Adrenal gland (tissue), 12 donors: ENCODE measurements around the gene SLC35F6. TPM values are rescaled to one million over a fixed set of nuclear protein-coding genes. Genes with fewer than 3 reads are reported as not detected.

ENCODE experiments used
- DNase-seq, 7 donors: peaks; one replicate each; pipeline ENCODE4 v3.0.0-alpha.2; 2019 to 2020
- H3K27ac ChIP-seq, 5 donors: fragments of 200-600 bp; sonication (generic) in 4 of 5; 1 replicate in 3 of 5; 2 replicates in 2 of 5; pipeline versions ENCODE4 v1.5.1 to v1.8.0; 2016 to 2020; ENCODE audit warnings: mild to moderate bottlenecking in 1 of 5
- H3K27me3 ChIP-seq: fragments of 200-600 bp; 2 replicates; pipeline ENCODE4 v1.8.0; 2021
- H3K36me3 ChIP-seq, 2 donors: fragments of 200-600 bp; replicated peaks in 1 of 2; 1 replicate in 1 of 2; 2 replicates in 1 of 2; pipeline versions ENCODE4 v1.5.1 to v1.8.0; 2018 to 2022
- H3K4me1 ChIP-seq, 2 donors: fragments of 200-600 bp; replicated peaks in 1 of 2; 1 replicate in 1 of 2; 2 replicates in 1 of 2; pipeline versions ENCODE4 v1.5.1 to v1.8.0; 2018 to 2021
- H3K4me3 ChIP-seq, 4 donors: fragments of 200-600 bp; sonication (generic) in 3 of 4; one replicate each; pipeline ENCODE4 v1.5.1; 2016 to 2018
- H3K9me3 ChIP-seq, 3 donors: fragments of 200-600 bp; sonication (generic) in 1 of 3; replicated peaks in 1 of 3; 1 replicate in 2 of 3; 2 replicates in 1 of 3; pipeline versions ENCODE4 v1.5.1 to v1.8.0; 2016 to 2021
- POLR2A ChIP-seq, 2 donors: fragments of 450-650 bp; IDR thresholded peaks; one replicate each; pipeline ENCODE4 v1.6.1; 2017; ENCODE audit warnings: antibody characterized with exemption in 2 of 2, mild to moderate bottlenecking in 2 of 2, moderate library complexity in 1 of 2
- WGBS, 4 donors: extraction: QIAGEN DNeasy Blood & Tissue Kit in 2 of 4; methylation state at CpG; one replicate each; pipeline versions ENCODE4 v1.1.5 to v1.1.7; 2013 to 2017; 5-methylcytosine and 5-hydroxymethylcytosine counted together
- intact Hi-C, 2 donors: fragments of 100-400 bp; cut with DNase I; formaldehyde crosslinking; loops; one replicate each; pipeline versions ENCODE4 v1.14.1 to v1.15.0; 2022 to 2023
- polyA plus RNA-seq, 3 donors: library from polyadenylated mRNA; stranded (reverse); fragments of 200-250 nt in 2 of 3; fragments of 350-450 nt in 1 of 3; fragmentation: Illumina TruSeq in 1 of 3; extraction: RNeasy Lipid Tissue Mini Kit (QIAGEN cat#74804) in 1 of 3; gene quantifications; one replicate each; pipeline ENCODE4 v1.2.3, GENCODE V29; 2013 to 2014
- total RNA-seq, 9 donors: library from RNA; depleted of rRNA in 4 of 9; stranded (reverse); fragments of >200 nt in 4 of 9; fragments of 120-200 nt in 1 of 9; fragmentation: NEBNext Ultra II Directional in 1 of 9; extraction: Animal tissue kit (Norgen Biotek cat#: 25700) in 1 of 9; gene quantifications; one replicate each; pipeline versions ENCODE4 v1.1.0 to v1.2.4, GENCODE V29; 2013 to 2023
- TF ChIP-seq, protein P1 (sequence below), 6 experiments: fragments of 450-650 bp in 4 of 6; fragments of 200-600 bp in 2 of 6; sonication (generic) in 1 of 6; IDR thresholded peaks; 1 replicate in 5 of 6; 2 replicates in 1 of 6; pipeline versions ENCODE4 v1.5.1 to v1.8.0; 2016 to 2021; ENCODE audit warnings: antibody characterized with exemption in 6 of 6, mild to moderate bottlenecking in 2 of 6, moderate library complexity in 1 of 6
- donor health status: healthy with polysubstance abuse.
- donor health status: Bipolar disorder and iron deficiency.
- donor health status: DM: yes; HTN: yes; CAD: no.
- donor health status: DM: no; HTN: no; CAD: no.
- donor health status: DM: no; HTN: no; CAD: no.
- donor health status: DM: yes; HTN: yes; CAD: no.

The SLC35F6 gene
- total and polyA plus RNA-seq, 12 donors = 20.0 to 92.4 (median 56.7) TPM

- TF ChIP-seq, protein P1, sequence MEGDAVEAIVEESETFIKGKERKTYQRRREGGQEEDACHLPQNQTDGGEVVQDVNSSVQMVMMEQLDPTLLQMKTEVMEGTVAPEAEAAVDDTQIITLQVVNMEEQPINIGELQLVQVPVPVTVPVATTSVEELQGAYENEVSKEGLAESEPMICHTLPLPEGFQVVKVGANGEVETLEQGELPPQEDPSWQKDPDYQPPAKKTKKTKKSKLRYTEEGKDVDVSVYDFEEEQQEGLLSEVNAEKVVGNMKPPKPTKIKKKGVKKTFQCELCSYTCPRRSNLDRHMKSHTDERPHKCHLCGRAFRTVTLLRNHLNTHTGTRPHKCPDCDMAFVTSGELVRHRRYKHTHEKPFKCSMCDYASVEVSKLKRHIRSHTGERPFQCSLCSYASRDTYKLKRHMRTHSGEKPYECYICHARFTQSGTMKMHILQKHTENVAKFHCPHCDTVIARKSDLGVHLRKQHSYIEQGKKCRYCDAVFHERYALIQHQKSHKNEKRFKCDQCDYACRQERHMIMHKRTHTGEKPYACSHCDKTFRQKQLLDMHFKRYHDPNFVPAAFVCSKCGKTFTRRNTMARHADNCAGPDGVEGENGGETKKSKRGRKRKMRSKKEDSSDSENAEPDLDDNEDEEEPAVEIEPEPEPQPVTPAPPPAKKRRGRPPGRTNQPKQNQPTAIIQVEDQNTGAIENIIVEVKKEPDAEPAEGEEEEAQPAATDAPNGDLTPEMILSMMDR (IDR thresholded peaks at IDR 0.05) = no peak
- TF ChIP-seq POLR2A (IDR thresholded peaks at IDR 0.05) = no peak
- intact Hi-C loops = loop anchor here (5.0 to 10.0 kb wide), 2 partner anchors 133 to 236 kb away; no protein-coding TSS in a partner anchor
Observed at GRCh38 chr2:26740346-26740745, 23.7 kb upstream of the SLC35F6 start.

DNA sequence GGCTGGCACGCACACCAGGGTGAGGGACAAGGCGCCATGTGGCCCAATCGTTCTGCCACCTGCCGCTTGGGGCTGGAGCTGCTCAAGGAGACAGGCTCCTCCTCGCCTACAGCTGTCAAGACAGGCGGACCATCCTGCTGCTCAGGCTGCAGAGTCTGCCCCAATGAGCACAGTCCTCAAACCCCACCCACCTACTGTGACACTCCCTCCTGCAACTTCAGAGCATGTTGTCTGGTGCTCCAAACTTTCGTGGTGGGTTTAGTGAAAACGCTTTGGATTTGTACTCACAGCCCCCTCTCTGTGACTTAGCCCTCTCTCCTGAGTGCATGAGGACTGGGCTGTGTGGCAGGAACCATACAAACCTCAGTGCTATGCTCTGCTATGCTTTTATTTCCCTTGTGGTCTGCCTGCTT, 23.2 kb upstream of the SLC35F6 start:
- intact Hi-C loops = loop anchor here (5.0 to 10.0 kb wide), 2 partner anchors 134 to 236 kb away; no protein-coding TSS in a partner anchor
- Histone ChIP-seq H3K27ac (no peak overlapping the region), H3K9me3 (no peaks in the 10 kb centered on the region), H3K4me3 (no peak overlapping the region), H3K4me1 (peaks cover 11 to 16% of the 10 kb centered on the region in 2 donors), H3K36me3 (no peaks in the 10 kb centered on the region), H3K27me3 (no peaks in the 10 kb centered on the region)
- DNase-seq = peak in 1 of 7 donors; percentile 15
- 56 to 70% (median 68%) methylated on average over 8 of the region's 8 CpGs for whole genome bisulfite sequencing, 4 donors
- TF ChIP-seq, protein P1 (IDR thresholded peaks at IDR 0.05) = no peak

More at GRCh38 chr2:26740346-26740745, 23.7 kb upstream of the SLC35F6 start:
- WGBS, 4 donors = 85 to 91% (median 90%) methylated on average over 6 of the region's 6 CpGs
- H3K36me3 ChIP-seq = no peaks in the 10 kb centered on the region
- peak in 1 of 7 donors; percentile 11 for DNase-seq
- no peak overlapping the region for H3K27ac ChIP-seq
- no peaks in the 10 kb centered on the region for H3K9me3 ChIP-seq
- no peaks in the 10 kb centered on the region for H3K27me3 ChIP-seq
- H3K4me1 ChIP-seq = peaks cover 13 to 21% of the 10 kb centered on the region in 2 donors
- H3K4me3 ChIP-seq = no peak overlapping the region

GRCh38 chr2:26742048-26742770, 21.9 kb upstream of the SLC35F6 start:
- WGBS, 4 donors = 94 to 96% (median 96%) methylated on average over 8 to 15 of the region's 15 CpGs
- intact Hi-C loops = loop anchor here (5.0 to 10.0 kb wide), 2 partner anchors 135 to 237 kb away; no protein-coding TSS in a partner anchor
- H3K4me3 ChIP-seq = no peak overlapping the region

DNA sequence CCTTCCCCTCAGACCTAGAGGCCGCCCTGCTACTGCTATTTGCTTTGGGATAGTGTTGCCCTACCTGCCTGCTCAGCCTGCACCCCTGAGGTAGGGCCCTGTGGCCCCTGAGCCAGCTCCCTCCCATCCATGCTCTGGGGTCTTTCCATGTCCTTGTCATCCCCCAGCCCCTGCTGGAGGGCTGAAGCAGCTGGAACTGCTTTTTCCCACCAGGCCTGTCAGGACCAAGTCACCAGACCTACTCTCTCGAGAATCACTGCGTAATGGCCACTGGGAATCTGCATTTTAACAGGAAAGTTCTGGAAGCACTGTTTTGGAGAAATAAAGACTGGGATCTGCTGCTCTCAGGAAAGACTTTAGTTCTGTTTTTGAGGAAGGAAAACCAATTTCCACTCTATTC, 20.2 kb upstream of the SLC35F6 start:
- Histone ChIP-seq H3K27me3 (no peaks in the 10 kb centered on the region), H3K4me1 (no peaks in the 10 kb centered on the region), H3K27ac (no peak overlapping the region), H3K36me3 (no peaks in the 10 kb centered on the region), H3K4me3 (no peak overlapping the region), H3K9me3 (no peaks in the 10 kb centered on the region)
- intact Hi-C loops = loop anchor here (5.0 to 10.0 kb wide), 2 partner anchors 137 to 239 kb away; no protein-coding TSS in a partner anchor
- no peak for TF ChIP-seq POLR2A (IDR thresholded peaks at IDR 0.05)
- TF ChIP-seq, protein P1 (IDR thresholded peaks at IDR 0.05) = no peak
- peak in 1 of 7 donors; percentile 13 for DNase-seq
- 84 to 100% (median 92%) methylated on average over 3 of the region's 3 CpGs for WGBS, 4 donors

More at GRCh38 chr2:26742048-26742770, 21.9 kb upstream of the SLC35F6 start:
- DNase-seq = peak in 1 of 7 donors; percentile 14
- H3K27ac ChIP-seq = no peak overlapping the region
- TF ChIP-seq, protein P1 (IDR thresholded peaks at IDR 0.05) = no peak
- TF ChIP-seq POLR2A (IDR thresholded peaks at IDR 0.05) = no peak
- no peaks in the 10 kb centered on the region for H3K27me3 ChIP-seq
- no peaks in the 10 kb centered on the region for H3K36me3 ChIP-seq
- H3K9me3 ChIP-seq = no peaks in the 10 kb centered on the region
- peaks cover 4 to 5% of the 10 kb centered on the region in 2 donors for H3K4me1 ChIP-seq
